Erythroblast (primary cell): ENCODE data around the gene AHRR.

Experiments used
- GATA1 ChIP-seq: IDR thresholded peaks from 2 replicates; pipeline ENCODE4 v1.6.1; 2011; ENCODE audit warnings: low read depth, mild to moderate bottlenecking, control low read depth, low read length, moderate library complexity
- POLR2A ChIP-seq: IDR thresholded peaks from 2 replicates; pipeline ENCODE4 v1.6.1; 2011; ENCODE audit warnings: mild to moderate bottlenecking, low read length

GRCh38 chr5:443239-444151 is 122.0 kb downstream of the AHRR start:
- TF ChIP-seq POLR2A: peak; percentile 47
- no peak for TF ChIP-seq GATA1
